DMS114 treated with DMSO at 0.1 percent for 48 hours (cell line): ENCODE results near the gene ARHGAP9.
"Not testable (repeated sequence)": the region's sequence is repeated elsewhere in the genome, so short reads cannot be mapped to it uniquely, and the experiment has no call there.

Experiments used
- DNase-seq: peaks from one replicate; lab custom pipeline; 2025; ENCODE audit not compliant: unreplicated experiment; lab: John Stamatoyannopoulos, UW

The ARHGAP9 gene

GRCh38 chr12:57517718-57518117 lies 38.1 kb upstream of the ARHGAP9 start:
- DNase-seq: not testable (repeated sequence)

GRCh38 chr12:57517187-57517586 lies 37.5 kb upstream of the ARHGAP9 start:
- DNase-seq: no peak

- no peak for DNase-seq
Measured at GRCh38 chr12:57516617-57517153, 37.0 kb upstream of the ARHGAP9 start.

- no peak for DNase-seq
Measured at GRCh38 chr12:57515934-57516541, 36.4 kb upstream of the ARHGAP9 start.

GRCh38 chr12:57515408-57515933 lies 35.8 kb upstream of the ARHGAP9 start:
- no peak for DNase-seq

- DNase-seq: no peak
Measured at GRCh38 chr12:57514720-57515407, 35.2 kb upstream of the ARHGAP9 start.

DNA sequence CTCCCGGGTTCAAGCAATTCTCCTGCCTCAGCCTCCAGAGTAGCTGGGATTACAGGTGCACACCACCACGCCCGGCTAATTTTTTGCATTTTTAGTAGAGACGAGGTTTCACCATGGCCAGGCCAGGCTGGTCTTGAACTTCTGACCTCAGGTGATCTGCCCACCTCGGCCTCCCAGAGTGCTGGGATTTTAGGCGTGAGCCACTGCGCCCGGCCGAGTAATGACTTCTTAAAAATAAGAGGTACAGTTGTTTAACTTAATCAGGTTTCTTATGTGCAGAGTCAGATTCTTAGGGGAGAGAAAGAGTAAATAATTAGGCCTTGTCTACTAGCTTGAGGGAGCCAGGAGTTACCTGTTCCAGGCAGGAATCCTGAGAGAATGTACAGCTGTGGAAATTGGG lies 34.6 kb upstream of the ARHGAP9 start:
- not testable (repeated sequence) for DNase-seq

GRCh38 chr12:57513677-57514076 lies 34.0 kb upstream of the ARHGAP9 start:
- DNase-seq: not testable (repeated sequence)

DNA sequence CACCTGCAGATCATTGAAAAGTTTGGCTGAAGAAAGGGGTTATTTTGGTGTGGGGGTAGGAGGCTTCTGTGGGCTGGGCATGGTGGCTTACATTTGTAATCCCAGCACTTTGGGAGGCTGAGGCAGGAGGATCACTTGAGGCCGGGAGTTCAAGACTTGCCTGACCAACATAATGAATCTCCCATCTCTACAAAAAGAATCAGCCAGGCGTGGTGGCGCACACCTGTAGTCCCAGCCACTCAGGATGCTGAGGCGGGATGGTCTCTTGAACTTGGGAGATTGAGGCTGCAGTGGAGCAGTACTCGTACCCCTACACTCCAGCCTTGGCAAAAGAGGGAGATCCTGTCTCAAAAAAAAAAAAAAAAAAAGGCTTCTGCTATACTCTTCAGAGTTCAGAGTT lies 33.6 kb upstream of the ARHGAP9 start:
- no peak for DNase-seq

DNA sequence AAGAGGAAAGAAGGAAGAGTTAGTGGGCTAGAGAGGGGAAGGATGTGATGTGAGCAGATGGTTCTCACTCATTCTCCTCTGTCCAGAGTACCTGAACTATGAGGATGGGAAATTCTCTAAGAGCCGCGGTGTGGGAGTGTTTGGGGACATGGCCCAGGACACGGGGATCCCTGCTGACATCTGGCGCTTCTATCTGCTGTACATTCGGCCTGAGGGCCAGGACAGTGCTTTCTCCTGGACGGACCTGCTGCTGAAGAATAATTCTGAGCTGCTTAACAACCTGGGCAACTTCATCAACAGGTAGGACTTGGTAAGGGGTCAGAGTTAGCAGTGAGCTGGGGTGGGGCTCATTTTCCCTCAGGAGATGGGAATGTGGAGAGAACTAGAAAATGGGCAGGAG lies 33.0 kb upstream of the ARHGAP9 start:
- DNase-seq: no peak

DNA sequence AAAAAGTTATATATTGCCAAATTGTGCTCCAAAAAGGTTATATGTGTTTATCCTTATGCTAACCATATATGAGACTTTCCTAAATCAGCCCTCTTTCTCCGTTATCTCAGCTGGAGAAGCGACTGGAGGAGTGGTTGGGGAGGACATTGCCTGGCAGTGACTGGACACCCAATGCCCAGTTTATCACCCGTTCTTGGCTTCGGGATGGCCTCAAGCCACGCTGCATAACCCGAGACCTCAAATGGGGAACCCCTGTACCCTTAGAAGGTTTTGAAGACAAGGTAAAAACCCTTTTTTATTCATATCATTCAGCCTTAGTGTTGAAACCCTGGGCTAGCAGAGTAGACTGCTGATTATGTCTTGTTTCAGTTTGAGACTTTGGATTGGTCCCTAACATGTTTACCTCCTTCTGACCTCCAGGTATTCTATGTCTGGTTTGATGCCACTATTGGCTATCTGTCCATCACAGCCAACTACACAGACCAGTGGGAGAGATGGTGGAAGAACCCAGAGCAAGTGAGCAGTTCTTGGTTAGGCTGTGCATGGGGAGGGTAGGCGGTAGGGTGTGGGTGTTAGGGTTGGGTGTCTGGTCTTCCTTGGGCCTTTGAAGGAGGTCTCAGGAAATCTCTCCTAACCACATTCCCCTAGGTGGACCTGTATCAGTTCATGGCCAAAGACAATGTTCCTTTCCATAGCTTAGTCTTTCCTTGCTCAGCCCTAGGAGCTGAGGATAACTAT lies 32.1 kb upstream of the ARHGAP9 start:
- no peak for DNase-seq

- no peak for DNase-seq
Measured at GRCh38 chr12:57511161-57511560, 31.5 kb upstream of the ARHGAP9 start.

- not testable (repeated sequence) for DNase-seq
Measured at GRCh38 chr12:57507796-57508195, 28.1 kb upstream of the ARHGAP9 start.

GRCh38 chr12:57506541-57506940 lies 26.9 kb upstream of the ARHGAP9 start:
- not testable (repeated sequence) for DNase-seq

- DNase-seq: not testable (repeated sequence)
Measured at GRCh38 chr12:57502311-57502969, 22.8 kb upstream of the ARHGAP9 start.

DNA sequence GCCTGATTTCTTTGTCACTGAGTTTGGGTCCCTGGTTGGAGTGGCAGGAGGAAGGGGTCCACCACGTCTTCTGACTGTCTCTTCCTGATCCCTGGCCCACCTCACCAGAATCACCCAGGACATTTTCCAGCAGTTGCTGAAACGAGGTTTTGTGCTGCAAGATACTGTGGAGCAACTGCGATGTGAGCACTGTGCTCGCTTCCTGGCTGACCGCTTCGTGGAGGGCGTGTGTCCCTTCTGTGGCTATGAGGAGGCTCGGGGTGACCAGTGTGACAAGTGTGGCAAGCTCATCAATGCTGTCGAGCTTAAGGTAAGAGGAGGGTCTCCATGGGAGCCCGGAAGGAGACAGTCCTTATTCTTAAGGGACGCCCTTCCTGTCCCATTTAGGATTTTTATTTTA lies 20.5 kb upstream of the ARHGAP9 start:
- no peak for DNase-seq

DNA sequence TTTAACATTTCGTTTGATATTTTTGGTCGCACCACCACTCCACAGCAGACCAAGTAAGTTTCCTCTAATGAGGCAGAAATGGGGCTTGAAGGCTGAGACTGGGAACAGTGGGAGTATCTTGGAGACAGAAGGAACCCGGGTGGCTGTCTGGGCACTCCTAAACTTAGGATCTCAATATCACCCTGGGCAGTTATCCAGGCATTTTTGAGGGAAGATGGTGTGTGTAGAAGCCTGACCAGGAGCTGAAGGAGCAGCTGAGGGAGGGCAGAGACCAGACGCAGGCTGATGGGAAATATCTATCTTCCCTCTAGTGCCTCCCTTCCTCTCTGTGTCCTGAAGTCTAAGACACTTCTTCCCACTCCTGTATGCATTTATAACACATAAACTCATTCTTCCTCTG lies 18.9 kb upstream of the ARHGAP9 start:
- no peak for DNase-seq

DNA sequence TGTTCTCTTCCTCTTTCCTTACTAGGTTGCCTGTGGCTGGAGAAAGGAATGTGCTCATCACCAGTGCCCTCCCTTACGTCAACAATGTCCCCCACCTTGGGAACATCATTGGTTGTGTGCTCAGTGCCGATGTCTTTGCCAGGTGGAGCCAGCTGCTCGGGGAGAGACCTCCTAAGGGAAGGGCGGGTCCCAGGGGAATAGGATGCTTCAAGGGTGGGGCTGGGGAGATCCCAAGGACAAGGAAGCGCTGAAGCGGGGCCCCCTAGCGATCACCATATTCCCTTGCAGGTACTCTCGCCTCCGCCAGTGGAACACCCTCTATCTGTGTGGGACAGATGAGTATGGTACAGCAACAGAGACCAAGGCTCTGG lies 18.5 kb upstream of the ARHGAP9 start:
- no peak for DNase-seq

- DNase-seq: no peak
Measured at GRCh38 chr12:57497223-57498131, 17.8 kb upstream of the ARHGAP9 start.

GRCh38 chr12:57496822-57497221 lies 17.2 kb upstream of the ARHGAP9 start:
- no peak for DNase-seq
